Glomerular endothelial cell (primary cell): ENCODE measurements around the gene NF1. TPM values are rescaled to one million over a fixed set of nuclear protein-coding genes. Genes with fewer than 3 reads are reported as not detected.
"Not testable (repeated sequence)": the region's sequence is repeated elsewhere in the genome, so short reads cannot be mapped to it uniquely, and the experiment has no call there.

ENCODE experiments used
- DNase-seq: peaks from one replicate; pipeline ENCODE4 v3.0.0-alpha.2; 2011; ENCODE audit warnings: low read depth, low spot score; ENCODE audit errors: extremely low read depth
- total RNA-seq: library from RNA; depleted of rRNA; stranded (reverse); fragments of >200 nt; gene quantifications from 2 replicates; pipeline ENCODE4 v1.2.3, GENCODE V29; 2015

Gene NF1
- total RNA-seq, 1 donor from 2014 or later = 48.1 TPM

GRCh38 chr17:31374094-31374447, 279.3 kb downstream of the NF1 start:
- no peak for DNase-seq

- no peak for DNase-seq
Measured at GRCh38 chr17:31374503-31374902, 279.7 kb downstream of the NF1 start.

GRCh38 chr17:31378638-31379037, 283.9 kb downstream of the NF1 start:
- DNase-seq = no peak

- no peak for DNase-seq
Measured at GRCh38 chr17:31379597-31380205, 284.9 kb downstream of the NF1 start.

- DNase-seq = no peak
Measured at GRCh38 chr17:31381165-31381668, 286.4 kb downstream of the NF1 start.

GRCh38 chr17:31382668-31383275, 288.0 kb downstream of the NF1 start:
- not testable (repeated sequence) for DNase-seq

- DNase-seq = not testable (repeated sequence)
Measured at GRCh38 chr17:31383488-31383887, 288.7 kb downstream of the NF1 start.

GRCh38 chr17:31385428-31386285, 290.9 kb downstream of the NF1 start:
- no peak for DNase-seq

GRCh38 chr17:31386542-31387075, 291.8 kb downstream of the NF1 start:
- no peak for DNase-seq

GRCh38 chr17:31387438-31387837, 292.7 kb downstream of the NF1 start:
- no peak for DNase-seq

GRCh38 chr17:31388351-31388750, 293.6 kb downstream of the NF1 start:
- no peak for DNase-seq

GRCh38 chr17:31388770-31389656, 294.2 kb downstream of the NF1 start:
- DNase-seq = no peak

GRCh38 chr17:31389657-31390381, 295.0 kb downstream of the NF1 start:
- DNase-seq = no peak

- no peak for DNase-seq
Measured at GRCh38 chr17:31390426-31390747, 295.6 kb downstream of the NF1 start.

- DNase-seq = no peak
Measured at GRCh38 chr17:31390748-31391495, 296.1 kb downstream of the NF1 start.

GRCh38 chr17:31391496-31391949, 296.7 kb downstream of the NF1 start, which contains the start of gene RAB11FIP4:
TSS of gene RAB11FIP4 (plus strand) at chr17:31391675. CDS start at chr17:31391853, 178 bp downstream.
- no peak for DNase-seq

- no peak for DNase-seq
Measured at GRCh38 chr17:31392002-31392855, 297.5 kb downstream of the NF1 start.
